Panc1 (cell line): Measurements from ENCODE around the gene LHFPL3.

Experiments used
- POLR2AphosphoS5 ChIP-seq: IDR thresholded peaks from 2 replicates; pipeline ENCODE4 v1.6.1; 2012; ENCODE audit warnings: mild to moderate bottlenecking, low read depth, low read length, moderate library complexity
- TF ChIP-seq, protein P1 (sequence below), 2 experiments: IDR thresholded peaks; 2 replicates each; pipeline ENCODE4 v1.6.1; 2011 to 2012; ENCODE audit warnings: low read depth in 2 of 2, control low read depth in 1 of 2, low read length in 1 of 2, mild to moderate bottlenecking in 1 of 2, moderate library complexity in 1 of 2; ENCODE audit not compliant: insufficient read depth in 1 of 2

DNA sequence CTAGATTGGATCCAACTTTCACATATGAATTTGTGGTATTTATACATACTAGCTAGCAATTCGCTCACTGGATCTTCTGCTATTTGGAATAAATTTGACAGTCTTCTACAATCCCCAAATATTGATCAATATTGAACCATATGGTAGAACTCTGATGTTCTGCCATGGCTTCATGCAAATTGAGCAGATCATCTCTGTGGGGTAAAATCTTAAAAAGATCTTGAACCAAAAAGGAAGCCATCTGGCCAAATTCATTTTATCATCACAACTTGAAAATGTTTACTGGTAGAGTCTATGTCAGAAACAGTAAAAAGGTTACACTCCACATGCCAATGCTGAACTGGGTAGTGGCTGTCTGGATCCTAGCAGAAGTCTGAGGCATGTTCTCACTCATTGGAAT is 80.0 kb downstream of the LHFPL3 start:
- TF ChIP-seq, protein P1, sequence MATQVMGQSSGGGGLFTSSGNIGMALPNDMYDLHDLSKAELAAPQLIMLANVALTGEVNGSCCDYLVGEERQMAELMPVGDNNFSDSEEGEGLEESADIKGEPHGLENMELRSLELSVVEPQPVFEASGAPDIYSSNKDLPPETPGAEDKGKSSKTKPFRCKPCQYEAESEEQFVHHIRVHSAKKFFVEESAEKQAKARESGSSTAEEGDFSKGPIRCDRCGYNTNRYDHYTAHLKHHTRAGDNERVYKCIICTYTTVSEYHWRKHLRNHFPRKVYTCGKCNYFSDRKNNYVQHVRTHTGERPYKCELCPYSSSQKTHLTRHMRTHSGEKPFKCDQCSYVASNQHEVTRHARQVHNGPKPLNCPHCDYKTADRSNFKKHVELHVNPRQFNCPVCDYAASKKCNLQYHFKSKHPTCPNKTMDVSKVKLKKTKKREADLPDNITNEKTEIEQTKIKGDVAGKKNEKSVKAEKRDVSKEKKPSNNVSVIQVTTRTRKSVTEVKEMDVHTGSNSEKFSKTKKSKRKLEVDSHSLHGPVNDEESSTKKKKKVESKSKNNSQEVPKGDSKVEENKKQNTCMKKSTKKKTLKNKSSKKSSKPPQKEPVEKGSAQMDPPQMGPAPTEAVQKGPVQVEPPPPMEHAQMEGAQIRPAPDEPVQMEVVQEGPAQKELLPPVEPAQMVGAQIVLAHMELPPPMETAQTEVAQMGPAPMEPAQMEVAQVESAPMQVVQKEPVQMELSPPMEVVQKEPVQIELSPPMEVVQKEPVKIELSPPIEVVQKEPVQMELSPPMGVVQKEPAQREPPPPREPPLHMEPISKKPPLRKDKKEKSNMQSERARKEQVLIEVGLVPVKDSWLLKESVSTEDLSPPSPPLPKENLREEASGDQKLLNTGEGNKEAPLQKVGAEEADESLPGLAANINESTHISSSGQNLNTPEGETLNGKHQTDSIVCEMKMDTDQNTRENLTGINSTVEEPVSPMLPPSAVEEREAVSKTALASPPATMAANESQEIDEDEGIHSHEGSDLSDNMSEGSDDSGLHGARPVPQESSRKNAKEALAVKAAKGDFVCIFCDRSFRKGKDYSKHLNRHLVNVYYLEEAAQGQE (IDR thresholded peaks at IDR 0.05; ENCODE audit: insufficient read depth in 1 of 2, low read depth in 2 of 2, low read length in 1 of 2), result no peak
- no peak for TF ChIP-seq POLR2AphosphoS5
